Measurements from ENCODE around the gene GULP1. TPM values are rescaled to one million over a fixed set of nuclear protein-coding genes. Genes with fewer than 3 reads are reported as not detected.

The GULP1 gene
- total RNA-seq, 1 donor from 2014 or later = 21.9 TPM

GRCh38 chr2:188306271-188306670 is 14.6 kb downstream of the GULP1 start:
- no peak overlapping the region for H3K27ac ChIP-seq (ENCODE audit: low read depth, low read length)
- no peaks in the 10 kb centered on the region for H3K36me3 ChIP-seq (ENCODE audit: control insufficient read depth in 3 of 3, insufficient read depth in 3 of 3, low read length in 3 of 3)
- no peaks in the 10 kb centered on the region for H3K9me3 ChIP-seq (ENCODE audit: control insufficient read depth in 3 of 3, low read length in 3 of 3)
- H3K9ac ChIP-seq (ENCODE audit: low read depth in 1 of 3, low read length in 3 of 3) = no peak overlapping the region
- H3K27me3 ChIP-seq (ENCODE audit: control insufficient read depth in 3 of 3, insufficient read depth in 3 of 3, low read length in 3 of 3) = no peaks in the 10 kb centered on the region
- no peak overlapping the region for H3K4me3 ChIP-seq (ENCODE audit: low read length in 3 of 3)
- no peaks in the 10 kb centered on the region for H3K4me1 ChIP-seq (ENCODE audit: control insufficient read depth in 3 of 3, insufficient read depth in 3 of 3, low read length in 3 of 3)

DNA sequence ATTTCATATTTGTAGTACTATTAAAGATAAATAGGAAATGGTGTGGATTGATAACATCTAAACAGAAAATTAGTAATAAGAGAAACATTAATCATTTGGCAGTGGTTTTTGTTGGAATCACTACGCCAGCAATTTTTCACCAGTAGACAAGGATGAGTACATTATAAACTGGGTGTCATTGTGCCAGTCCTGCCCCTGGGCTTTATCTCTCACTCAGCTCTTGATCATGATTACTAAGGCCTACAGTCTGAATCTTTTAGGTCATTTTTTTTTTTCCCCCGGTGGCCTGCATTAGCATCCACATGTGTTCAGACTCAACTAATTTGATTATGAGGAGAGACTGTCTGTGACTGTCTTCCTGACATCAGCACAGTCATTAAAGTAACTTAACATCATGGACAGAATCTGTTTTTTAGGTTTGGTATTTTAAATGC is 16.2 kb downstream of the GULP1 start:
- Histone ChIP-seq H3K4me1 (ENCODE audit: control insufficient read depth in 3 of 3, insufficient read depth in 3 of 3, low read length in 3 of 3) (no peaks in the 10 kb centered on the region), H3K27ac (ENCODE audit: low read depth, low read length) (no peak overlapping the region), H3K9me3 (ENCODE audit: control insufficient read depth in 3 of 3, low read length in 3 of 3) (no peaks in the 10 kb centered on the region), H3K4me3 (ENCODE audit: low read length in 3 of 3) (no peak overlapping the region), H3K27me3 (ENCODE audit: control insufficient read depth in 3 of 3, insufficient read depth in 3 of 3, low read length in 3 of 3) (no peaks in the 10 kb centered on the region), H3K9ac (ENCODE audit: low read depth in 1 of 3, low read length in 3 of 3) (no peak overlapping the region), H3K36me3 (ENCODE audit: control insufficient read depth in 3 of 3, insufficient read depth in 3 of 3, low read length in 3 of 3) (no peaks in the 10 kb centered on the region)

DNA sequence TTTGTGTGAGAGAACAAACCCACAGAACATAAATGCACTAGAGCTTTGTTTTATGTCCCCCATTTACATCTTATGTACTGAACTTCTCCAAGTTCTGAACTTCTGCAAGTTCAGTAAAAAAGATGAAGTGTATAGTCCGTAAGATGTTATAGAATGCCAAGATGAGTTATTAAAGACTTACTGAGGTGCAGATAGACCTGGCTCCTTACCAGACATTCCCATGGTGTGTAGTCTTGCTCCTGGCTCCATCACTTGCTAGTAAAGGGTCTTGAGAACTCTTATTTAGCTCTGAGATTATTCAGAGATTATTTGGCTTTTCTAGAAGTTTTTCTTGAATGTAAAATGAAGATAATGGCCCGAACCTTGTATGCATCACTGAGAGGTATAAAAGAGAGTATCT is 16.8 kb downstream of the GULP1 start:
- Histone ChIP-seq H3K9ac (ENCODE audit: low read depth in 1 of 3, low read length in 3 of 3) (no peak overlapping the region), H3K27ac (ENCODE audit: low read depth, low read length) (no peak overlapping the region), H3K36me3 (ENCODE audit: control insufficient read depth in 3 of 3, insufficient read depth in 3 of 3, low read length in 3 of 3) (no peaks in the 10 kb centered on the region), H3K4me1 (ENCODE audit: control insufficient read depth in 3 of 3, insufficient read depth in 3 of 3, low read length in 3 of 3) (no peaks in the 10 kb centered on the region), H3K9me3 (ENCODE audit: control insufficient read depth in 3 of 3, low read length in 3 of 3) (no peaks in the 10 kb centered on the region), H3K27me3 (ENCODE audit: control insufficient read depth in 3 of 3, insufficient read depth in 3 of 3, low read length in 3 of 3) (no peaks in the 10 kb centered on the region), H3K4me3 (ENCODE audit: low read length in 3 of 3) (no peak overlapping the region)

- H3K4me3 ChIP-seq (ENCODE audit: low read length in 3 of 3) = no peak overlapping the region
- no peak overlapping the region for H3K27ac ChIP-seq (ENCODE audit: low read depth, low read length)
- no peaks in the 10 kb centered on the region for H3K36me3 ChIP-seq (ENCODE audit: control insufficient read depth in 3 of 3, insufficient read depth in 3 of 3, low read length in 3 of 3)
- H3K4me1 ChIP-seq (ENCODE audit: control insufficient read depth in 3 of 3, insufficient read depth in 3 of 3, low read length in 3 of 3) = no peaks in the 10 kb centered on the region
- no peaks in the 10 kb centered on the region for H3K27me3 ChIP-seq (ENCODE audit: control insufficient read depth in 3 of 3, insufficient read depth in 3 of 3, low read length in 3 of 3)
- H3K9ac ChIP-seq (ENCODE audit: low read depth in 1 of 3, low read length in 3 of 3) = no peak overlapping the region
- H3K9me3 ChIP-seq (ENCODE audit: control insufficient read depth in 3 of 3, low read length in 3 of 3) = no peaks in the 10 kb centered on the region
Observed at GRCh38 chr2:188309364-188309763, 17.7 kb downstream of the GULP1 start.

DNA sequence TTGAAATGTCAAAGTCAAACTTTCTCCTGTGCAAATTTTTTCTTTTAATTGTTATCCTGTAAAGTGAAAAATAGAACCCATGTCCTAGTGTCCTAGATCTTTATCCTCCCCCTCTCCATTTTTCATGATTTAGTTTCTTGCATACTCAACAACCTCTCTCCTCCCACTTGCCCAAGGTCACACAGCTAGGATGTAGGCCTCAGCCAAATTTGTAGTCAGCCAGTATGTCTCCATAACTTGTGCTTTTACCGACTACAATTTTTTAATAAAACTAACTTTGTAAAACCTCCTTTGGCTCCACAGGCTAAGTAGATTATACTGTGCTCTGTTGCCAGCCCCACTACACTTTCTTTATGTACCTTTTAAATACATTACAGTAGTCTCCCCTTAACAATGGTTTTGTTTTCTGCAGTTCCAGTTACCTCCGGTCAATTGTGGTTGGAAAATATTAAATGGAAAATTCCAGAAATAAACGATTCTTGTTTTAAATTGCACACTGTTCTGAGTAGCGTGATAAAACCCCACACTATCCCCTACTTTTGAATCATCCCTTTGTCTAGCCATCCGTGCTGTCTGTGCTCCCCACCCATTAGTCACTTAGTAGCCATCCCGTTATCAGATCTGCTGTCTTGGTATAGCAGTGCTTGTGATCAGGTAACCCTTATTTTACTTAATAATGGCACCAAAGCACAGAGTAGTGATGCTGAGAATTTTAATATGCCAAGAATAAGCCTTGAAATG is 22.8 kb downstream of the GULP1 start:
- Histone ChIP-seq H3K9me3 (ENCODE audit: control insufficient read depth in 3 of 3, low read length in 3 of 3) (no peaks in the 10 kb centered on the region), H3K4me1 (ENCODE audit: control insufficient read depth in 3 of 3, insufficient read depth in 3 of 3, low read length in 3 of 3) (no peaks in the 10 kb centered on the region), H3K27me3 (ENCODE audit: control insufficient read depth in 3 of 3, insufficient read depth in 3 of 3, low read length in 3 of 3) (no peaks in the 10 kb centered on the region), H3K4me3 (ENCODE audit: low read length in 3 of 3) (no peak overlapping the region), H3K36me3 (ENCODE audit: control insufficient read depth in 3 of 3, insufficient read depth in 3 of 3, low read length in 3 of 3) (no peaks in the 10 kb centered on the region), H3K9ac (ENCODE audit: low read depth in 1 of 3, low read length in 3 of 3) (no peak overlapping the region), H3K27ac (ENCODE audit: low read depth, low read length) (no peak overlapping the region)

DNA sequence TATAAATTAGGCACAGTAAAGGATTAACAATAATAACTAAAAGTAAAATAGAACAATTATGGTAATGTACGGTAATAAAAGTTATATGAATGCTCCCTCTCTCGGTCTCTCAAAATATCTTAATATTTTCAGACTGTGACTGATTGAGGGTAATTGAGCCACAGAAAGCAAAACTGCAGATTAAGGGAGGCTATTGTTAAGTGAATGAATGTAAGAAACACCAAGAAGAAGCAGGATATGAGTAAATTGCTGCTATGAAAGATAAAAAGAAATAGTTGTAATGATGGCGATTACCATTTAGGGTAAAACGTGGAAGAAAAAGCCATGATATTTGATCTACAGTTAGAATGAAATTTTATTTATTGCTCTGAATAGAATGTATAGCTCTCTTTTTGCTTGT is 24.1 kb downstream of the GULP1 start:
- H3K36me3 ChIP-seq (ENCODE audit: control insufficient read depth in 3 of 3, insufficient read depth in 3 of 3, low read length in 3 of 3) = no peaks in the 10 kb centered on the region
- H3K27ac ChIP-seq (ENCODE audit: low read depth, low read length) = no peak overlapping the region
- H3K27me3 ChIP-seq (ENCODE audit: control insufficient read depth in 3 of 3, insufficient read depth in 3 of 3, low read length in 3 of 3) = no peaks in the 10 kb centered on the region
- no peak overlapping the region for H3K4me3 ChIP-seq (ENCODE audit: low read length in 3 of 3)
- no peaks in the 10 kb centered on the region for H3K9me3 ChIP-seq (ENCODE audit: control insufficient read depth in 3 of 3, low read length in 3 of 3)
- no peak overlapping the region for H3K9ac ChIP-seq (ENCODE audit: low read depth in 1 of 3, low read length in 3 of 3)
- H3K4me1 ChIP-seq (ENCODE audit: control insufficient read depth in 3 of 3, insufficient read depth in 3 of 3, low read length in 3 of 3) = no peaks in the 10 kb centered on the region

DNA sequence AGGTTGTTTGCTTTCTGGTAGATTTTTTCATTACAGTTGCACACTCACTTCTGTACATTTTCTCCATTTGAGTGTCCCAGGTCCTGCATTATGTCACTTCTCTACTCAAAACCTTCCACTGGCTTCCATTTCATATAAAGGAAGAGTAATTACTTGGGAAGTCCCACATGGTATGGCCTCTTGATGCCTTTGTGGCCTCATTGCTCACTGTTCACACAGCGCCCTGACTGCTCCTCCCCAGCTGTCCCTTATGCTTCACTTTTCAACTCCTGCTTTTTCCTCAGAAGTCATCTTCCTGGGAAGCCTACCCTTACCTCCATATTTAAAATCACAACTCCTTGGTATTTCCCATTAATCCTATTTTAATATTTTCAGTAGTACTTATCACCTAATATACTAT is 24.7 kb downstream of the GULP1 start:
- H3K36me3 ChIP-seq (ENCODE audit: control insufficient read depth in 3 of 3, insufficient read depth in 3 of 3, low read length in 3 of 3) = no peaks in the 10 kb centered on the region

GRCh38 chr2:188316791-188317423 is 25.2 kb downstream of the GULP1 start:
- no peak overlapping the region for H3K9ac ChIP-seq (ENCODE audit: low read depth in 1 of 3, low read length in 3 of 3)
- no peaks in the 10 kb centered on the region for H3K9me3 ChIP-seq (ENCODE audit: control insufficient read depth in 3 of 3, low read length in 3 of 3)
- H3K36me3 ChIP-seq (ENCODE audit: control insufficient read depth in 3 of 3, insufficient read depth in 3 of 3, low read length in 3 of 3) = no peaks in the 10 kb centered on the region

More for the DNA sequence above, 24.7 kb downstream of the GULP1 start:
- Histone ChIP-seq H3K27me3 (ENCODE audit: control insufficient read depth in 3 of 3, insufficient read depth in 3 of 3, low read length in 3 of 3) (no peaks in the 10 kb centered on the region), H3K4me1 (ENCODE audit: control insufficient read depth in 3 of 3, insufficient read depth in 3 of 3, low read length in 3 of 3) (no peaks in the 10 kb centered on the region), H3K9ac (ENCODE audit: low read depth in 1 of 3, low read length in 3 of 3) (no peak overlapping the region), H3K4me3 (ENCODE audit: low read length in 3 of 3) (no peak overlapping the region), H3K27ac (ENCODE audit: low read depth, low read length) (no peak overlapping the region), H3K9me3 (ENCODE audit: control insufficient read depth in 3 of 3, low read length in 3 of 3) (no peaks in the 10 kb centered on the region)

GRCh38 chr2:188318161-188318749 is 26.6 kb downstream of the GULP1 start:
- no peaks in the 10 kb centered on the region for H3K27me3 ChIP-seq (ENCODE audit: control insufficient read depth in 3 of 3, insufficient read depth in 3 of 3, low read length in 3 of 3)
- H3K27ac ChIP-seq (ENCODE audit: low read depth, low read length) = no peak overlapping the region
- no peaks in the 10 kb centered on the region for H3K4me1 ChIP-seq (ENCODE audit: control insufficient read depth in 3 of 3, insufficient read depth in 3 of 3, low read length in 3 of 3)
- no peak overlapping the region for H3K9ac ChIP-seq (ENCODE audit: low read depth in 1 of 3, low read length in 3 of 3)
- no peaks in the 10 kb centered on the region for H3K36me3 ChIP-seq (ENCODE audit: control insufficient read depth in 3 of 3, insufficient read depth in 3 of 3, low read length in 3 of 3)
- no peaks in the 10 kb centered on the region for H3K9me3 ChIP-seq (ENCODE audit: control insufficient read depth in 3 of 3, low read length in 3 of 3)
- H3K4me3 ChIP-seq (ENCODE audit: low read length in 3 of 3) = no peak overlapping the region

More at GRCh38 chr2:188316791-188317423, 25.2 kb downstream of the GULP1 start:
- H3K27me3 ChIP-seq (ENCODE audit: control insufficient read depth in 3 of 3, insufficient read depth in 3 of 3, low read length in 3 of 3) = no peaks in the 10 kb centered on the region
- H3K4me3 ChIP-seq (ENCODE audit: low read length in 3 of 3) = no peak overlapping the region
- no peaks in the 10 kb centered on the region for H3K4me1 ChIP-seq (ENCODE audit: control insufficient read depth in 3 of 3, insufficient read depth in 3 of 3, low read length in 3 of 3)
- H3K27ac ChIP-seq (ENCODE audit: low read depth, low read length) = no peak overlapping the region

DNA sequence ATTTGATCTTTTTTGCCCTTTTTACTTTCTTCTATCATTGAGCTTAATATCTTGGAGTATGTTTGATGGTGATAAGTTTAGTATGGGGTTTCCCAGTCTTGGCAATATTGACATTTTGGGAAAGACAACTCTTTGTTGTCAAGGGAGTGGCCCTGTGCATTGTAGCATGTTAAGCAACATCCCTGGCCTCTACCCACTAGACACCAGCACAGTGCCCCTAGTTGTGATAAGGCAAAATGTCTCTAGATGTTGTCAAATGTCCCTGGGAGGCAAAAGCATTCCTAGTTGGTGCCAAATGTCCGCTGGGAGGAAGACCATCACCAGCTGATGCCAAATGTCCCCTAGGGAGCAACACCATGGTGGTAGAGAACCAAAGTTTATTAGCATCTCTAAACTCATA is 28.2 kb downstream of the GULP1 start:
- no peaks in the 10 kb centered on the region for H3K27me3 ChIP-seq (ENCODE audit: control insufficient read depth in 3 of 3, insufficient read depth in 3 of 3, low read length in 3 of 3)
- no peaks in the 10 kb centered on the region for H3K36me3 ChIP-seq (ENCODE audit: control insufficient read depth in 3 of 3, insufficient read depth in 3 of 3, low read length in 3 of 3)
- H3K9me3 ChIP-seq (ENCODE audit: control insufficient read depth in 3 of 3, low read length in 3 of 3) = no peaks in the 10 kb centered on the region
- no peak overlapping the region for H3K27ac ChIP-seq (ENCODE audit: low read depth, low read length)
- H3K4me1 ChIP-seq (ENCODE audit: control insufficient read depth in 3 of 3, insufficient read depth in 3 of 3, low read length in 3 of 3) = no peaks in the 10 kb centered on the region
- no peak overlapping the region for H3K9ac ChIP-seq (ENCODE audit: low read depth in 1 of 3, low read length in 3 of 3)
- H3K4me3 ChIP-seq (ENCODE audit: low read length in 3 of 3) = no peak overlapping the region

Data from skeletal muscle tissue (tissue), 4 donors.